Erythroblast (primary cell): Measurements from ENCODE around the gene SPOCK1.

Experiments used
- GATA1 ChIP-seq: IDR thresholded peaks from 2 replicates; pipeline ENCODE4 v1.6.1; 2011; ENCODE audit warnings: low read depth, mild to moderate bottlenecking, control low read depth, low read length, moderate library complexity
- POLR2A ChIP-seq: IDR thresholded peaks from 2 replicates; pipeline ENCODE4 v1.6.1; 2011; ENCODE audit warnings: mild to moderate bottlenecking, low read length

DNA sequence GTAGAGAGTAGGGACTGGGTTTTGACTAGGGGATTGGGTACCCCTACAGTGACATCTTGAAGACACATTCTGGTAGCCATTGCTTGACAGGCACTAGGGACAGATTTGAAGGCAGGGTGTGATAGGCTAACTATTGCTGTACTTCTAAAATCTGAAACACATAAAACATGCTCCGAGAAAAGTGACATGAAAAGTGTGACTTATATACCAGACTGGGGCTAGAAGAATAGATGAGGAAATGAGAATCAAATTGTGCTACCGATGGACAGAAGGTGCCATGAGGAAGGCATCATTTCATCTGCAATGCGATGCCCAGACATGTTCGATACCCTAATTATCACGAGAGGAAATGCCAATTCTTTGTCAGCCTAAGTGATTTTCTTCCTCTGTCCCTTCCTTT, 475.8 kb downstream of the SPOCK1 start:
- TF ChIP-seq POLR2A (no peak), GATA1 (no peak)
